Activated CD4-positive, alpha-beta memory T cell treated with anti-CD3 and anti-CD28 coated beads, Interleukin-2, amount 10 ng/mL, durations not matched to agents 7 days and 5 days (primary cell): ENCODE measurements around the gene TIGIT. TPM values are rescaled to one million over a fixed set of nuclear protein-coding genes. Genes with fewer than 3 reads are reported as not detected.
"Not testable (repeated sequence)": the region's sequence is repeated elsewhere in the genome, so short reads cannot be mapped to it uniquely, and the experiment has no call there.

Experiments used
- CTCF ChIA-PET: fragments of 350-600 bp; sonication (Branson Sonifier 250); formaldehyde crosslinking; loops from one replicate; lab custom pipeline; 2021; ENCODE audit warnings: antibody characterized with exemption, inconsistent platforms; lab: Charles Lee
- POLR2A ChIA-PET: fragments of 350-600 bp; sonication (Branson Sonifier 250); formaldehyde crosslinking; loops from one replicate; lab custom pipeline; 2021; ENCODE audit warnings: antibody characterized with exemption; lab: Charles Lee
- DNase-seq: peaks from one replicate; pipeline ENCODE4 v3.0.0-alpha.2; 2020
- H3K27ac Mint-ChIP-seq: one replicate; pipeline ENCODE4 v1.8.0; 2021; ENCODE audit warnings: mild to moderate bottlenecking, mixed read lengths
- H3K27me3 Mint-ChIP-seq: one replicate; pipeline ENCODE4 v1.8.0; 2021; ENCODE audit warnings: mixed read lengths
- H3K36me3 Mint-ChIP-seq: one replicate; pipeline ENCODE4 v1.8.0; 2021; ENCODE audit warnings: low read depth, mixed read lengths
- H3K4me1 Mint-ChIP-seq: one replicate; pipeline ENCODE4 v1.8.0; 2021; ENCODE audit warnings: mixed read lengths
- H3K4me3 Mint-ChIP-seq: one replicate; pipeline ENCODE4 v1.8.0; 2021; ENCODE audit warnings: mild to moderate bottlenecking, mixed read lengths
- H3K9me3 Mint-ChIP-seq: one replicate; pipeline ENCODE4 v1.8.0; 2021; ENCODE audit warnings: mixed read lengths
- total RNA-seq, 2 experiments: library from RNA; stranded (reverse); gene quantifications; one replicate each; pipeline ENCODE4 v1.2.3, GENCODE V29; 2021

TIGIT gene
- total RNA-seq, result 10 to 100 TPM; 29.8 to 30.4 TPM

- ChIA-PET CTCF (interaction anchor here (0.8 to 5.6 kb wide), 10 partner anchors 12 to 141 kb away, joined by 3 to 51 read pairs (median 3); no protein-coding TSS in a partner anchor), POLR2A (interaction anchor here (0.7 to 8.0 kb wide), 11 partner anchors 13 to 117 kb away, joined by 3 to 133 read pairs (median 4); no protein-coding TSS in a partner anchor)
- Mint-ChIP-seq H3K27ac (peak within 1 kb of the TSS; percentile 79), H3K4me3 (peak within 1 kb of the TSS; percentile 65), H3K36me3 (peaks cover 18% of the 10 kb centered on the region), H3K27me3 (no peaks in the 10 kb centered on the region), H3K9me3 (no peaks in the 10 kb centered on the region), H3K4me1 (peaks cover 55% of the 10 kb centered on the region)
- DNase-seq, result no peak
Measured at GRCh38 chr3:114293838-114294535, at the start of gene TIGIT. TIGIT (plus strand) TSS chr3:114294028; CDS start chr3:114294062, 34 bp downstream.

DNA sequence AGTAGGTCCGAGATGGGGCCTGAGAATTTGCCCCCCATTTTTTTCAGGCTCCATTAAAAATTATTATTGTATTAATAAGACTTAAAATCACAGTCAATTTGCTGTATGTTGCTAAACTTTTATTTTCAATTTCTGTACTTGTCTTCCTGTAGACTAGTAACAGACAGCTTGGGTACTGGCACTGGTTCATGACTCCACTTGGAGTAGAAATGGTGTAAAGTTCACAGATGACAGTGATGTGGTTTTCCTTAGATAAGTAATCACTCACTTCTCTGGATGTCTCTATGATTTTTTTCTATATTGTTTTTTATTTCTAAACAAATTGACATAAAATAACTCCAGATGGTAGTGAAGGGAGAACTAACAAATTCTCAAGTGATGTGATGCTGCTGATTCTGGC is 40.9 kb upstream of the TIGIT start:
- peaks cover 6% of the 10 kb centered on the region for H3K36me3 Mint-ChIP-seq
- peaks cover 7% of the 10 kb centered on the region for H3K4me1 Mint-ChIP-seq
- ChIA-PET POLR2A (no interaction called here), CTCF (no interaction called here)
- no peak for DNase-seq
- H3K4me3 Mint-ChIP-seq, result no peak overlapping the region
- H3K27me3 Mint-ChIP-seq, result no peaks in the 10 kb centered on the region
- H3K9me3 Mint-ChIP-seq, result peaks cover 6% of the 10 kb centered on the region
- no peak overlapping the region for H3K27ac Mint-ChIP-seq

- DNase-seq, result no peak
- no peak overlapping the region for H3K27ac Mint-ChIP-seq
- H3K9me3 Mint-ChIP-seq, result peaks cover 10% of the 10 kb centered on the region
- H3K36me3 Mint-ChIP-seq, result peaks cover 5% of the 10 kb centered on the region
- peaks cover 7% of the 10 kb centered on the region for H3K4me1 Mint-ChIP-seq
- ChIA-PET POLR2A (no interaction called here), CTCF (no interaction called here)
- H3K4me3 Mint-ChIP-seq, result no peak overlapping the region
- H3K27me3 Mint-ChIP-seq, result no peaks in the 10 kb centered on the region
Measured at GRCh38 chr3:114253505-114253904, 40.3 kb upstream of the TIGIT start.

GRCh38 chr3:114259566-114259965 is 34.3 kb upstream of the TIGIT start:
- Mint-ChIP-seq H3K27ac (no peak overlapping the region), H3K4me3 (no peak overlapping the region), H3K4me1 (no peaks in the 10 kb centered on the region), H3K36me3 (peaks cover 11% of the 10 kb centered on the region), H3K27me3 (no peaks in the 10 kb centered on the region), H3K9me3 (peaks cover 17% of the 10 kb centered on the region)
- CTCF ChIA-PET, result no interaction called here
- POLR2A ChIA-PET, result no interaction called here
- no peak for DNase-seq

GRCh38 chr3:114260152-114260551 is 33.7 kb upstream of the TIGIT start:
- CTCF ChIA-PET, result interaction anchor here (0.9 kb wide), 1 partner anchor 31 kb away, joined by 3 read pairs; no protein-coding TSS in a partner anchor
- Mint-ChIP-seq H3K4me3 (no peak overlapping the region), H3K36me3 (peaks cover 11% of the 10 kb centered on the region), H3K27me3 (no peaks in the 10 kb centered on the region), H3K9me3 (peaks cover 17% of the 10 kb centered on the region), H3K4me1 (no peaks in the 10 kb centered on the region), H3K27ac (no peak overlapping the region)
- DNase-seq, result no peak
- POLR2A ChIA-PET, result no interaction called here

DNA sequence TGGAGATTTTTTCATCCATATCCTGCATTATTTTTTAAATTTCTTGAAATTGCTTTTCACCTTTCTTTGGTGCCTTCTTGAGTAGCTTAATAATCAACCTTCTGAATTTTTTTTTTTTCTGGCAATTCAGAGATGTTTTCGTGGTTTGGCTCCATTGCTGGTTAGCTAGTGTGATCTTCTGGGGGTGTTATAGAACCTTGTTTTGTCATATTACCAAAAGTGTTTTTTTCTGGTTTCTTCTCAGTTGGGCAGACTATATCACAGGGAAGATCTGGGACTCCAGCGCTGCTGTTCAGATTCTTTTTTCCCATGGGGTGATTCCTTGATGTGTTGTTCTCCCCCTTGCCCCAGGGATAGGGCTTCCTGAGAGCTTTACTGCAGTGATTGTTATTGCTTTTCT is 23.8 kb upstream of the TIGIT start:
- CTCF ChIA-PET, result interaction anchor here (1.1 to 2.1 kb wide), 2 partner anchors 21 to 48 kb away, joined by 3 to 10 read pairs; no protein-coding TSS in a partner anchor
- Mint-ChIP-seq H3K4me3 (no peak overlapping the region), H3K27ac (no peak overlapping the region), H3K9me3 (peaks cover 44% of the 10 kb centered on the region), H3K4me1 (peaks cover 8% of the 10 kb centered on the region), H3K27me3 (no peaks in the 10 kb centered on the region), H3K36me3 (peaks cover 30% of the 10 kb centered on the region)
- POLR2A ChIA-PET, result no interaction called here
- DNase-seq, result no peak

DNA sequence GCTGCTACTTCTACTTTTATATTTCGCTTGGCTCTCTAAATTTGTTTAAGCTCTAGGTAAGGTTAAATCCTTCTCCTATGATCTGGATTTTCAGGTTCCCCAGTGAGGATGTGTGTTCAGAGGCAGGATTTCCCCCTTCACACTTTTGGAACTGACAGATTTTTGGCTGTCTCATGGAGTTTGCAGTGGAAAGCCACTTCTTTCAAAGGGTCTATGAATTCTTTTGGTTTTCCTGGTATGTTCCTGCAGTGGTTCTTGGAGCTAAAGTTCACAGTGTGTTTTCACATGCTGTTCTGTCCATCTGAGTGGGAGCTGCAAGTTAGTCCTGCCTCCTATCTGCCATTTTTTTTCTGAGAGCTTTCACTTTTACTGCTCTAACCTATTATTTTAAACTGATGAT is 21.6 kb upstream of the TIGIT start:
- Mint-ChIP-seq H3K27me3 (no peaks in the 10 kb centered on the region), H3K27ac (no peak overlapping the region), H3K9me3 (peaks cover 40% of the 10 kb centered on the region), H3K36me3 (peaks cover 34% of the 10 kb centered on the region), H3K4me3 (no peak overlapping the region), H3K4me1 (peaks cover 8% of the 10 kb centered on the region)
- DNase-seq, result no peak
- ChIA-PET POLR2A (no interaction called here), CTCF (no interaction called here)

- Mint-ChIP-seq H3K4me3 (no peak overlapping the region), H3K36me3 (peaks cover 23% of the 10 kb centered on the region), H3K9me3 (peaks cover 27% of the 10 kb centered on the region), H3K27me3 (no peaks in the 10 kb centered on the region), H3K27ac (no peak overlapping the region), H3K4me1 (peaks cover 5% of the 10 kb centered on the region)
- no peak for DNase-seq
- ChIA-PET CTCF (interaction anchor here (1.0 to 1.6 kb wide), 2 partner anchors 17 to 144 kb away, joined by 3 to 4 read pairs; no protein-coding TSS in a partner anchor), POLR2A (interaction anchor here (1.2 kb wide), 1 partner anchor 10 kb away, joined by 3 read pairs; no protein-coding TSS in a partner anchor)
Measured at GRCh38 chr3:114274929-114275328, 18.9 kb upstream of the TIGIT start.

DNA sequence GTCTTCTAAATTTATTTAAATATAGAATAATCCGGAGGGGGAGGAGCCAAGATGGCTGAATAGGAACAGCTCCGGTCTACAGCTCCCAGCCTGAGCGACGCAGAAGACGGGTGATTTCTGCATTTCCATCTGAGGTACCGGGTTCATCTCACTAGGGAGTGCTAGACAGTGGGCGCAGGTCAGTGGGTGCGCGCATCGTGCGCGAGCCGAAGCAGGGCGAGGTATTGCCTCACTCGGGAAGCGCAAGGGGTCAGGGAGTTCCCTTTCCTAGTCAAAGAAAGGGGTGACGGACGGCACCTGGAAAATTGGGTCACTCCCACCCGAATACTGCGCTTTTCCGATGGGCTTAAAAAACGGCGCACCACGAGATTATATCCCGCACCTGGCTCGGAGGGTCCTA is 17.0 kb upstream of the TIGIT start:
- POLR2A ChIA-PET, DNase-seq, CTCF ChIA-PET, H3K27ac Mint-ChIP-seq, H3K27me3 Mint-ChIP-seq, H3K4me3 Mint-ChIP-seq, H3K4me1 Mint-ChIP-seq: not testable (repeated sequence)
- Mint-ChIP-seq H3K9me3 (peaks cover 18% of the 10 kb centered on the region), H3K36me3 (peaks cover 17% of the 10 kb centered on the region)

DNA sequence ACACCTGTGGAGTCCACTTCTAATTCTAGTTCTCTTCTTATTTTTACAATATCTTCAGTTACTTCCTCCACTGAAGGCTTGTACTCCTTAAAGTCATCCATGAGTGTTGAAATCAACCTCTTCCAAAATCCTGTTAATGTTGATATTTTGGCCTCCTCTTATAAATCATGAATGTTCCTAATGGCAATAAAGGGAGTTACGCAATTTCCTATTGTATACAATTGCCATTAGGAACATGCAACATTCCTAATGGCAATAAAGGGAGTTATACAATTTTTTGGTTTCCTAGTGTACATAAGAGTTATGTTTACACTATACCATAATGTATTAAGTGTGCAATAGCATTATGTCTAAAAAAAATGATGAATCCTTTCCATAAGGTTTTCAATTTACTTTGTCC is 9.2 kb upstream of the TIGIT start:
- peaks cover 18% of the 10 kb centered on the region for H3K4me1 Mint-ChIP-seq
- POLR2A ChIA-PET, result interaction anchor here (1.2 to 2.1 kb wide), 4 partner anchors 9 to 70 kb away, joined by 3 to 23 read pairs (median 6); no protein-coding TSS in a partner anchor
- H3K4me3 Mint-ChIP-seq, result no peak overlapping the region
- no peaks in the 10 kb centered on the region for H3K27me3 Mint-ChIP-seq
- H3K9me3 Mint-ChIP-seq, result peaks cover 2% of the 10 kb centered on the region
- H3K36me3 Mint-ChIP-seq, result peaks cover 6% of the 10 kb centered on the region
- CTCF ChIA-PET, result interaction anchor here (0.9 to 3.0 kb wide), 4 partner anchors 24 to 130 kb away, joined by 3 to 14 read pairs (median 5); no protein-coding TSS in a partner anchor
- H3K27ac Mint-ChIP-seq, result no peak overlapping the region
- DNase-seq, result no peak

GRCh38 chr3:114285648-114286230 is 8.1 kb upstream of the TIGIT start:
- H3K9me3 Mint-ChIP-seq, result peaks cover 2% of the 10 kb centered on the region
- peaks cover 6% of the 10 kb centered on the region for H3K36me3 Mint-ChIP-seq
- H3K4me3 Mint-ChIP-seq, result peak overlapping the region; percentile 54
- no peaks in the 10 kb centered on the region for H3K27me3 Mint-ChIP-seq
- H3K27ac Mint-ChIP-seq, result peak overlapping the region; percentile 69
- peaks cover 21% of the 10 kb centered on the region for H3K4me1 Mint-ChIP-seq
- ChIA-PET CTCF (interaction anchor here (0.8 to 3.0 kb wide), 7 partner anchors 15 to 134 kb away, joined by 3 to 14 read pairs (median 4); no protein-coding TSS in a partner anchor), POLR2A (interaction anchor here (0.8 to 2.3 kb wide), 7 partner anchors 10 to 72 kb away, joined by 3 to 23 read pairs (median 3); no protein-coding TSS in a partner anchor)
- DNase-seq, result no peak

- H3K9me3 Mint-ChIP-seq, result peaks cover 2% of the 10 kb centered on the region
- peaks cover 6% of the 10 kb centered on the region for H3K36me3 Mint-ChIP-seq
- CTCF ChIA-PET, result interaction anchor here (0.6 to 3.0 kb wide), 5 partner anchors 14 to 133 kb away, joined by 3 to 14 read pairs (median 4); no protein-coding TSS in a partner anchor
- POLR2A ChIA-PET, result interaction anchor here (1.4 to 2.3 kb wide), 5 partner anchors 21 to 72 kb away, joined by 3 to 23 read pairs (median 9); no protein-coding TSS in a partner anchor
- DNase-seq, result no peak
- H3K27ac Mint-ChIP-seq, result peak overlapping the region; percentile 69
- no peaks in the 10 kb centered on the region for H3K27me3 Mint-ChIP-seq
- H3K4me3 Mint-ChIP-seq, result peak overlapping the region; percentile 54
- peaks cover 26% of the 10 kb centered on the region for H3K4me1 Mint-ChIP-seq
Measured at GRCh38 chr3:114286266-114286665, 7.6 kb upstream of the TIGIT start.
